Body of pancreas (tissue), 4 donors: ENCODE measurements around the gene RNASE12. TPM values are rescaled to one million over a fixed set of nuclear protein-coding genes. Genes with fewer than 3 reads are reported as not detected.
"Not testable (repeated sequence)": the region's sequence is repeated elsewhere in the genome, so short reads cannot be mapped to it uniquely, and the experiment has no call there.

Experiments used
- ATAC-seq: fragments of 150-250 bp; one replicate; pipeline ENCODE4 v1.9.1; 2016
- DNase-seq, 4 donors: peaks; one replicate each; pipeline ENCODE4 v3.0.0-alpha.2; 2019
- H3K27ac ChIP-seq, 4 donors: fragments of 200-600 bp; sonication (generic); 1 replicate in 3 of 4; 2 replicates in 1 of 4; pipeline versions ENCODE4 v1.5.1 to v1.6.1; 2016 to 2019; ENCODE audit warnings: mild to moderate bottlenecking in 1 of 4, mixed read lengths in 1 of 4, moderate library complexity in 1 of 4
- H3K27me3 ChIP-seq, 2 donors: fragments of 200-600 bp; sonication (generic); one replicate each; pipeline ENCODE4 v1.6.0; 2016; ENCODE audit warnings: mild to moderate bottlenecking in 1 of 2
- H3K36me3 ChIP-seq, 2 donors: fragments of 200-600 bp; sonication (generic); replicated peaks in 1 of 2; 2 replicates each; pipeline ENCODE4 v1.5.1; 2016; ENCODE audit warnings: low read depth in 2 of 2; ENCODE audit not compliant: insufficient read depth in 1 of 2
- H3K4me1 ChIP-seq: fragments of 200-600 bp; sonication (generic); one replicate; pipeline ENCODE4 v1.6.0; 2016
- H3K4me3 ChIP-seq, 2 donors: fragments of 200-600 bp; sonication (generic); 1 replicate in 1 of 2; 2 replicates in 1 of 2; pipeline ENCODE4 v1.5.1; 2016 to 2019
- H3K9me3 ChIP-seq, 3 donors: fragments of 200-600 bp; sonication (generic); 1 replicate in 2 of 3; 2 replicates in 1 of 3; pipeline ENCODE4 v1.5.1; 2016
- POLR2A ChIP-seq, 3 donors: fragments of 450-650 bp; IDR thresholded peaks; one replicate each; pipeline ENCODE4 v1.6.1; 2016; ENCODE audit warnings: antibody characterized with exemption in 3 of 3, mild to moderate bottlenecking in 2 of 3
- WGBS, 2 donors: methylation state at CpG; one replicate each; pipeline ENCODE4 v1.1.5; 2017; 5-methylcytosine and 5-hydroxymethylcytosine counted together
- intact Hi-C: fragments of 100-400 bp; cut with DNase I; formaldehyde crosslinking; loops from one replicate; pipeline ENCODE4 v1.15.1; 2023
- total RNA-seq, 2 donors: library from RNA; depleted of rRNA; stranded (reverse); fragments of >200 nt; gene quantifications; one replicate each; pipeline ENCODE4 v1.1.0, GENCODE V29; 2016
- TF ChIP-seq, protein P1 (sequence below), 7 experiments: fragments of 450-650 bp in 4 of 7; fragments of 200-600 bp in 3 of 7; sonication (generic) in 3 of 7; IDR thresholded peaks; one replicate each; pipeline ENCODE4 v1.5.1; 2016 to 2019; ENCODE audit warnings: antibody characterized with exemption in 7 of 7

The RNASE12 gene
- total RNA-seq, 2 donors from 2014 or later: not detected

DNA sequence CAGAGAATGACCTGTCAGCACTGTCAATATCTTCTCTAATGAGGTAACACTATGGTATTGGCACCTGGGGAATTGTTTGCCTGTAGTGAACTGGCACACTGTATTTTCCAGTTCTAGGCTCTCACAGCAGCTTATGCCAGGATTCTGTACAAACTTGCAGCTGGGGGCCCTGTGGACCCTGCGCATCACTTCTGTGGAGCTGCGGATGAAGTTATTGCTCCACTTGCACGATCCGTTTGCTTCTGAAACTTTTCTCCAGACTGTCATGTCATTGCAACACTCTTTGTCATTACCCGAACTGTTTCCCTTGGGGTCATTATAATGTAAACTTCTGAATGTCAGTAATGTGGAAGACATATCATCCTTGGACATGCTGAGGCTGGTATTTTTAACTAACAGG is 7.3 kb downstream of the RNASE12 start:
- Histone ChIP-seq H3K9me3 (no peaks in the 10 kb centered on the region), H3K27me3 (no peaks in the 10 kb centered on the region), H3K27ac (no peak overlapping the region), H3K36me3 (no peaks in the 10 kb centered on the region), H3K4me1 (no peaks in the 10 kb centered on the region), H3K4me3 (no peak overlapping the region)
- 64 to 69% methylated on average over 5 of the region's 5 CpGs for WGBS, 2 donors
- TF ChIP-seq, protein P1, sequence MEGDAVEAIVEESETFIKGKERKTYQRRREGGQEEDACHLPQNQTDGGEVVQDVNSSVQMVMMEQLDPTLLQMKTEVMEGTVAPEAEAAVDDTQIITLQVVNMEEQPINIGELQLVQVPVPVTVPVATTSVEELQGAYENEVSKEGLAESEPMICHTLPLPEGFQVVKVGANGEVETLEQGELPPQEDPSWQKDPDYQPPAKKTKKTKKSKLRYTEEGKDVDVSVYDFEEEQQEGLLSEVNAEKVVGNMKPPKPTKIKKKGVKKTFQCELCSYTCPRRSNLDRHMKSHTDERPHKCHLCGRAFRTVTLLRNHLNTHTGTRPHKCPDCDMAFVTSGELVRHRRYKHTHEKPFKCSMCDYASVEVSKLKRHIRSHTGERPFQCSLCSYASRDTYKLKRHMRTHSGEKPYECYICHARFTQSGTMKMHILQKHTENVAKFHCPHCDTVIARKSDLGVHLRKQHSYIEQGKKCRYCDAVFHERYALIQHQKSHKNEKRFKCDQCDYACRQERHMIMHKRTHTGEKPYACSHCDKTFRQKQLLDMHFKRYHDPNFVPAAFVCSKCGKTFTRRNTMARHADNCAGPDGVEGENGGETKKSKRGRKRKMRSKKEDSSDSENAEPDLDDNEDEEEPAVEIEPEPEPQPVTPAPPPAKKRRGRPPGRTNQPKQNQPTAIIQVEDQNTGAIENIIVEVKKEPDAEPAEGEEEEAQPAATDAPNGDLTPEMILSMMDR (IDR thresholded peaks at IDR 0.05): no peak
- TF ChIP-seq POLR2A (IDR thresholded peaks at IDR 0.05): no peak
- intact Hi-C loops: no loop called here
- ATAC-seq: no peak
- no peak for DNase-seq

DNA sequence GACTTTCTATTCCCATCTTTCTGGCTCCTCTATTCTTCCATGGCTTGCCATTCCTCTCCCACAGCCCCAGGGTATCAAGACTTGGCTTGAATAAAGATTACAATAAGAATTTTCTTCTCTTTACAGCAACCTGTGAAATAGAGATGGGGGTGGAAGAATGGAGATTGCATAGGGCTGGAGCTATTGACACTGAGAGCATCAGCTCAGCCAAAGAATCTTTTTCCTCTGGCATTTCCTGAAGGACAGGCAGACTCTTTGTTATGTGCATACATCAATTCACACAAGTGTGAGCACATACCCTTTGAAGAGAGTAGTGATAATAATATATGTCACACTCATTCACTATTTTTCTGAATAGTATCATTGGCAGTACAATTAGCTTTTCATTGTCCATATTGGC is 8.0 kb downstream of the RNASE12 start:
- H3K27ac ChIP-seq: no peak overlapping the region
- no peaks in the 10 kb centered on the region for H3K27me3 ChIP-seq
- H3K36me3 ChIP-seq: no peaks in the 10 kb centered on the region
- no peak overlapping the region for H3K4me3 ChIP-seq
- intact Hi-C loops: no loop called here
- TF ChIP-seq, protein P1 (IDR thresholded peaks at IDR 0.05): no peak
- no peak for TF ChIP-seq POLR2A (IDR thresholded peaks at IDR 0.05)
- DNase-seq (no peak), ATAC-seq (no peak)
- no peaks in the 10 kb centered on the region for H3K4me1 ChIP-seq
- no peaks in the 10 kb centered on the region for H3K9me3 ChIP-seq

DNA sequence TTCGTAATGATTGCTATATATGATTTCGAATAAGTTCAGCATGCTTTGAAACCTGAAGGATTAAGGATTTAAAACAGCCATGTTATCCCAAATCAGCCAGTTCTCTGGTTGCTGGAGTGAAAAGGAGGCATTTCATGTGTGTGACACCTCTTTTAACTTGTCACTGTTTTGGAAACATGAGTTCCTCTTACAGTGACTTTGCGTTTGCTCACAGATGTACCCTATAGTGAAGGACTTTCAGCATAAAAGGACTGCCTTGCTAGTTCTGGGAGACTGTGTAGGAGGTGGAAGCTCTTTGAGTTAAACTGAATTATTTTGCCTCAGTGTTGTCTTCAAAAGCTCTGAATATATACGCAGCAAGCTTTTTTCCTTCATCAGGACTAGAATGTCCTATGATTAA is 10.9 kb downstream of the RNASE12 start:
- H3K27me3 ChIP-seq: no peaks in the 10 kb centered on the region
- ATAC-seq (no peak), DNase-seq (no peak)
- 64 to 77% methylated on average over 4 of the region's 4 CpGs for whole genome bisulfite sequencing, 2 donors
- H3K9me3 ChIP-seq: no peaks in the 10 kb centered on the region
- H3K36me3 ChIP-seq: no peaks in the 10 kb centered on the region
- no peak overlapping the region for H3K27ac ChIP-seq
- H3K4me1 ChIP-seq: no peaks in the 10 kb centered on the region
- TF ChIP-seq, protein P1 (IDR thresholded peaks at IDR 0.05): no peak
- no peak for TF ChIP-seq POLR2A (IDR thresholded peaks at IDR 0.05)
- H3K4me3 ChIP-seq: no peak overlapping the region
- intact Hi-C loops: no loop called here

DNA sequence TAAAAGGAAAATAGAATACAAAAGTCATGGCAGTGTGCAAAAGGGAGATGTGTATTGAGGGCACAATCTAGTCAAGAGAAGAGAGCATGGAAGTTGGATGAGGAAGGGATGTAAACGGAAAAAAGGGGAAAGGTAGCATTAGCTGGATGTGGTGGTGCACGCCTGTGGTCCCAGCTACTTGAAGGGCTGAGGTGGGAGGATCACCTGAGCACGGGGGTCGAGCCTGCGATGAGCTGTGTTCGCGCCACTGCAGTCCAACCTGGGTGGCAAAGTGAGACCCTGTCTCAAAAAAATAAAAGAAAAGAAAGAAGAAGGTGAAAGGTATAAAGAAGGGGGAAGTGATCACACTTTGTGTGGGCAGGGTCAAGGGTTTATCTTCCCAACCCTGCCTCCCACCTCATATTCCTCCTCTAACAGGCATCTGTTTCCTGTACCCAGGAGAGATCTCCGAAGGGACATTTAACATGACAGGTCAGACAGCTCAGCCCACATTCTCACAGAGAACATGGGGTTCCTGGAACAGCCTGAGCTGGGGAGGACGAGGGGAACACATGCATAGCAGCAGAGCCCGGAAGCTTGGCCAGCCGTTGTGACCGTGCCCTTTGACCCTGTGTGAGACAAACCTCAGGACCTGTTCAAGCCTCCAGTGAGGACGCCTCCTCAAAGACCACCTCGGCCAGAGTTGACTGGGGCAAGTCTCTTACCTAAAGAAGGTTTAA is 12.2 kb downstream of the RNASE12 start:
- no peaks in the 10 kb centered on the region for H3K4me1 ChIP-seq
- intact Hi-C loops: no loop called here
- no peaks in the 10 kb centered on the region for H3K9me3 ChIP-seq
- WGBS, 2 donors: 70 to 80% methylated on average over 13 to 14 of the region's 14 CpGs
- no peak overlapping the region for H3K4me3 ChIP-seq
- H3K27ac ChIP-seq: no peak overlapping the region
- ATAC-seq (no peak), DNase-seq (no peak)
- no peaks in the 10 kb centered on the region for H3K27me3 ChIP-seq
- H3K36me3 ChIP-seq: no peaks in the 10 kb centered on the region
- TF ChIP-seq, protein P1 (IDR thresholded peaks at IDR 0.05): no peak
- no peak for TF ChIP-seq POLR2A (IDR thresholded peaks at IDR 0.05)

DNA sequence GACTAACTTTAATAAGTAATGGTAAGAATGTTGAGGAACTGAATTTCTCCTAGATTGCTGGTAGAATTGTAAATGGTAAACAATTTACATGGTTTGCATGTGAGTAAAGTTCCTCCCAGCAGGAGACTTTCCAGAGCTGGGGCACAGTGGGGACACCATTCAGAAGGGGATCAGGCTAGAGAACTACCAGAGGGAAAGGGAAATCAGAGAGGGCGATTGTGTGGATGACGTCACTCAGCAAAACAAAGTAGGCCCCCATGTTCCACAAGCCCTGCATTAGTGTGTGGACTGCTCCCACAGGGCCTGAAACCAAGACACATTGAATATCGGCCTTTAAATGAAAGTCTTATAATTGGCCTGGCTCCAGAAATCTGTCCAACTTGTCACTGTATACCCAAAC is 12.9 kb downstream of the RNASE12 start:
- Histone ChIP-seq H3K9me3 (no peaks in the 10 kb centered on the region), H3K36me3 (no peaks in the 10 kb centered on the region), H3K27me3 (no peaks in the 10 kb centered on the region), H3K4me1 (no peaks in the 10 kb centered on the region), H3K4me3 (no peak overlapping the region), H3K27ac (no peak overlapping the region)
- no peak for ATAC-seq
- intact Hi-C loops: no loop called here
- DNase-seq: no peak
- WGBS, 2 donors: 32 to 82% methylated on average over 3 of the region's 3 CpGs
- no peak for TF ChIP-seq POLR2A (IDR thresholded peaks at IDR 0.05)
- TF ChIP-seq, protein P1 (IDR thresholded peaks at IDR 0.05): no peak

DNA sequence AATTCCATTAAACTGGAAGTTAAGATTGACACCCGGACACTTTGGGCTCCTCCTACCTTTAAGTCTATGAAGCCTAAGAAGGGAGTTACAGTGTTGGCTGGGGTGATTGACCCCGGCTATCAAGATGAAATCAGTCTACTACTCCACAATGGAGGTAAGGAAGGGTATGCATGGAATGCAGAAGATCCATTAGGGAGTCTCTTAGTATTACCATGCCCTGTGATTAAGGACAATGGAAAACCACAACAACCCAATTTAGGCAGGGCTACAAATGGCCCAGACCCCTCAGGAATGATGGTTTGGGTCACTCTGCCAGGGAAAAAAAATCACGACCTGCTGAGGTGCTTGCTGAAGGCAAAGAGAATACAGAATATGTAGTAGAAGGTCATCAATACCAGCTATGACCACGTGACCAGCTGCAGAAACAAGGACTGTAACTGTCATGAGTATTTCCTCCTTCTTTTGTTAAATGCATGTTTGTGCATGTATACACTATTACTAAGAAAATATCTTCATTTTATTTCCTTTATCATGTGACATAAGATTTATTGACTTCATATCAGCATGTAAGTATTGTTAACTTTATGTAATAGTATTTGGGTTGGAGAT is 18.7 kb downstream of the RNASE12 start:
- ATAC-seq, intact Hi-C loops, H3K27ac ChIP-seq, DNase-seq, H3K4me3 ChIP-seq, H3K36me3 ChIP-seq, H3K27me3 ChIP-seq, H3K4me1 ChIP-seq, H3K9me3 ChIP-seq: not testable (repeated sequence)
- WGBS, 2 donors: 58 to 60% methylated on average over 4 of the region's 4 CpGs

DNA sequence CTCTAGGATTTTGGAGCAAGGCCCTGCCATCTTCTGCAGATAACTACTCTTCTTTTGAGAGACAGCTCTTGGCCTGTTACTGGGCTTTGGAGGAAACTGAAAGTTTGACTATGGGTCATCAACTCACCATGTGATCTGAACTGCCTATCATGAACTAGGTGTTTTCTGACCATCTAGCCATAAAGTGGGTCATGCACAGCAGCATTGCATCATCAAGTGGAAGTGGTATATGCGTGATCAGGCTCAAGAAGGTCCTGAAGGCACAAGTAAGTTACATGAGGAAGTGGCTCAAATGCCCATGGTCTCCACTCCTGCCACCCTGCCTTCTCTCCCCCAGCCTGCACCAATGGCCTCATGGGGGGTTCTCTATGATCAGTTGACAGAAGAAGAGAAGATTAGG is 20.5 kb downstream of the RNASE12 start:
- H3K4me3 ChIP-seq, H3K9me3 ChIP-seq, H3K27me3 ChIP-seq, intact Hi-C loops, H3K27ac ChIP-seq, DNase-seq, ATAC-seq, H3K36me3 ChIP-seq, H3K4me1 ChIP-seq: not testable (repeated sequence)
- WGBS, 2 donors: 43 to 85% methylated on average over 1 of the region's 1 CpG
